KOPT-K1 (cell line): Measurements from ENCODE around the gene AHI1.

ENCODE experiments used
- H3K27ac ChIP-seq: fragments of 200-600 bp; sonication (generic); 2 replicates; pipeline ENCODE4 v1.5.1; 2016; ENCODE audit warnings: antibody characterized with exemption, mild to moderate bottlenecking, low read depth, low read length; ENCODE audit not compliant: poor library complexity, severe bottlenecking
- H3K36me3 ChIP-seq: fragments of 200-600 bp; sonication (generic); 2 replicates; pipeline ENCODE4 v1.5.1; 2017; ENCODE audit warnings: antibody characterized with exemption, mild to moderate bottlenecking, low read length, moderate library complexity; ENCODE audit not compliant: insufficient read depth
- H3K9me3 ChIP-seq: fragments of 200-600 bp; sonication (generic); 2 replicates; pipeline ENCODE4 v1.5.1; 2017; ENCODE audit warnings: antibody characterized with exemption, low read length, mild to moderate bottlenecking; ENCODE audit not compliant: insufficient read depth, poor library complexity, severe bottlenecking

AHI1 gene

GRCh38 chr6:135440087-135440792, 57.3 kb downstream of the AHI1 start:
- H3K27ac ChIP-seq: no peak overlapping the region
- H3K9me3 ChIP-seq: no peaks in the 10 kb centered on the region
- no peaks in the 10 kb centered on the region for H3K36me3 ChIP-seq

DNA sequence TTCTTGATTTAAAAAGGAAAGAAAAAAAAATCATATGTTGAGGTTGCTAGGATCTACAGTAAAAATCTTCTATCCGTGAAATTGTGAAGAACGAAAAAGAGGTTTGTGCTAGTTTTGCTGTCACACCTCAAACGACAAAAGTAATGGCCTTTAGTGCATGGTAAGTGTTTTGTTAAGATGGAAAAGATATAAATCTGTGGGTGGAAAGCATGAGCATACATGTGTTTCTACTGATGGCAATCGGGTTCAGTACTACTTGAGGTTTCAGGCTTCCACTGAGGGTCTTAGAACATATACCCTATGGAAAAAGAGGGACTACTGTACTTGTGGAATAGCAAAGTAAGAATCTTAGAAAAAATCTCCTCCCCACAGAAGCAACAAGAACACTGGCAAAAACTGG, 58.0 kb downstream of the AHI1 start:
- H3K27ac ChIP-seq: no peak overlapping the region
- peaks cover 6% of the 10 kb centered on the region for H3K9me3 ChIP-seq
- peaks cover 4% of the 10 kb centered on the region; the same call in 1 of the 2 replicates for H3K36me3 ChIP-seq

GRCh38 chr6:135438907-135439535, 58.5 kb downstream of the AHI1 start:
- Histone ChIP-seq H3K27ac (no peak overlapping the region), H3K9me3 (peaks cover 11% of the 10 kb centered on the region), H3K36me3 (peaks cover 5% of the 10 kb centered on the region; the same call in 1 of the 2 replicates)

- Histone ChIP-seq H3K27ac (no peak overlapping the region), H3K9me3 (peaks cover 24% of the 10 kb centered on the region), H3K36me3 (peaks cover 5% of the 10 kb centered on the region; the same call in 1 of the 2 replicates)
These were observed 62.5 kb downstream of the AHI1 start for GRCh38 chr6:135434991-135435390.

GRCh38 chr6:135434095-135434494, 63.4 kb downstream of the AHI1 start:
- Histone ChIP-seq H3K9me3 (peaks cover 24% of the 10 kb centered on the region), H3K27ac (no peak overlapping the region), H3K36me3 (peaks cover 5% of the 10 kb centered on the region; the same call in 1 of the 2 replicates)

- H3K36me3 ChIP-seq: no peaks in the 10 kb centered on the region
These were observed 69.5 kb downstream of the AHI1 start for GRCh38 chr6:135428078-135428477.

GRCh38 chr6:135426833-135427232, 70.7 kb downstream of the AHI1 start:
- Histone ChIP-seq H3K27ac (no peak overlapping the region), H3K9me3 (no peaks in the 10 kb centered on the region), H3K36me3 (no peaks in the 10 kb centered on the region)

More at GRCh38 chr6:135428078-135428477, 69.5 kb downstream of the AHI1 start:
- Histone ChIP-seq H3K27ac (no peak overlapping the region), H3K9me3 (peaks cover 6% of the 10 kb centered on the region)

GRCh38 chr6:135424385-135424784, 73.2 kb downstream of the AHI1 start:
- Histone ChIP-seq H3K27ac (peak overlapping the region; percentile 70), H3K9me3 (no peaks in the 10 kb centered on the region), H3K36me3 (no peaks in the 10 kb centered on the region)

- Histone ChIP-seq H3K27ac (peak overlapping the region; percentile 70), H3K9me3 (no peaks in the 10 kb centered on the region)
These were observed 73.9 kb downstream of the AHI1 start for GRCh38 chr6:135423649-135424128.

DNA sequence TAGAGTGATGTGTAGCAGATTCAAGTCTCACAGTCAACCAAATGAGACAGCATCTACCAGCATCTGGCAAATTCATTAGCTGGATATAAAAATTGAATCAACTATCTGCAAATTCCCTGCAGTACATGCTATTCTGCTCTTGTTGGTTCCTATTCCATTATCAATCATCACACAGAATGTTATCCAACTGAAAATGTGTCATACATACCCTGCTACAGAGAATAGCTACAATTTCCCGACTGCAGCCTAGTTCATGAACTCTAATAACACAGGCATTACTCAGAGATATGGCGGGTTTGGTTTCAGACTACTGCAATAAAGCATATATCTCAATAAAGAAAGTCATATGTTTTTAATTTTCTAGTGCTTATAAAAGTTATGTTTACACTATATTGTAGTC, 78.4 kb downstream of the AHI1 start:
- Histone ChIP-seq H3K27ac (peak overlapping the region; percentile 58), H3K36me3 (no peaks in the 10 kb centered on the region), H3K9me3 (peaks cover 6% of the 10 kb centered on the region)

More at GRCh38 chr6:135423649-135424128, 73.9 kb downstream of the AHI1 start:
- no peaks in the 10 kb centered on the region for H3K36me3 ChIP-seq

DNA sequence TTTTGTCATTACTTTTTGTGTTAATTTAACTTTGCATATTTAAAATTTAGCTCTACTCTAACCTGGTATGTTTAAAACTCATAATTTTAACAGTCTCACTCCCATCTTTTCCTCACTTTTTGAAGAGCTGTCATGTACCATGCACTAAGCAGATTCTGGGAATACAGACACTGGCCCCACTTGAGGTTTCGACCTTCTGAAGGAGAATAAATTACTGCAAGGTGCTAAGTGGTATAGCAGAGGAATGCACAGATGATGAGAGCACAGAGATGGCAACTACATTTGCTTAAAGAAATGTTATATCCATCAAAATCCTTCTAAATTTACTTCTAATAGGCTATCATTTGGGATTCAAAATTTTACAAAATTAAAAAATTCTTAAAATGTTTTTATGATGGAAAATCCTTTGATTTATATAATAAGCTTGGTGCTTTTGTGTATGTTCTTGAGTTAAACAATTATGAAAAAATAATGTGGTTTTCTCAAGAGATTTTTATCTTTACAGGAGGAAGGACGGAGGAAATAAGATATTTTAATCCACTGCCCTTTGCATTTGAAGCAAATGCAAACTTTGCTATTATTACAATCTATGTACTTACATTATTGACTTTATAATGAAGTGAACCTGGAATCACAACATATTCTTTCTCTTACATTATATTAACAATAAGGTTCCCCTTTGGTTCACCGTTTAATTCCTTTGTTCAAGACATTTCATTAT, 79.3 kb downstream of the AHI1 start:
- H3K27ac ChIP-seq: peak overlapping the region; percentile 58
- no peaks in the 10 kb centered on the region for H3K36me3 ChIP-seq
- H3K9me3 ChIP-seq: peaks cover 6% of the 10 kb centered on the region

DNA sequence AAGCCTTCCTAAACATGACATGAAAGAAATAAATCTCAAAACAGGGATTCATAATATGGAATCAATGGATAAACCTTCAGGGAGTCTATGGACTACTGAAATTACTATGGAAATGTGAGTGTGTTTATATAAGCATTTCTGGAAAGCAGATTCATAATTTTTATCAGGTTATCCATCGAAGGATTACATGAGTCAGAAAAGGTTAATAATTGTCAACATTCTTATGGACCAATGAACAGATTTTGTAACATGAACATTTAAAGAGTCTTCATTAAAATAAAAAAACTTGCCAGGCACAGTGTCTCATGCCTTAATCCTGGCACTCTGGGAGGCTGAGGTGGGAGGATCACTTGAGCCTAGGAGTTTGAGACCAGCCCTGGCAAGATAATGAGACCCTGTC, 84.8 kb downstream of the AHI1 start:
- peaks cover 6% of the 10 kb centered on the region for H3K9me3 ChIP-seq
- no peaks in the 10 kb centered on the region for H3K36me3 ChIP-seq
- no peak overlapping the region for H3K27ac ChIP-seq

GRCh38 chr6:135411849-135412248, 85.7 kb downstream of the AHI1 start:
- Histone ChIP-seq H3K27ac (no peak overlapping the region), H3K9me3 (peaks cover 6% of the 10 kb centered on the region), H3K36me3 (no peaks in the 10 kb centered on the region)

GRCh38 chr6:135411339-135411738, 86.2 kb downstream of the AHI1 start:
- Histone ChIP-seq H3K9me3 (peaks cover 6% of the 10 kb centered on the region), H3K36me3 (no peaks in the 10 kb centered on the region), H3K27ac (peak overlapping the region; percentile 62)

DNA sequence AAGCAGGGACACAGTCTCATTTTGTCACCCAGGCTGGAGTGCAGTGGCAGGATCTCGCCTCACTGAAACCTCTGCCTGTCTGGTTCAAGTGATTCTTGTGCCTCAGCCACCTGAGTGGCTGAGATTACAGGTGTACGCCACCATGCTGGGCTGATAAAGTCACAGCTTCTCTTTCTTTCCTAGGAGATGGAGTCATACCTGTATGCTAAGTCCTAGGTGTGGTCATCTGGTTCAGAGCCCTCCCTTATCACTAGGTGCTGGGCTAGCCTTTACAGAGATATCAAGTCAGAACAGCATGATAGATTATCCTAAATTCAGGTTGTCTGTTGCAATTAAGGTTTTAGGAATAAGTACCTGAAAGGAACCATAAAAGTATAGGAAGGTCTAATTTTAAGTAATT, 86.7 kb downstream of the AHI1 start:
- Histone ChIP-seq H3K36me3 (no peaks in the 10 kb centered on the region), H3K9me3 (peaks cover 6% of the 10 kb centered on the region), H3K27ac (peak overlapping the region; percentile 62)
